HEK293 (cell line): ENCODE measurements around the gene JMJD6.

Experiments
- CTCF ChIA-PET: fragments of 350-600 bp; formaldehyde crosslinking; extraction: SDS; loops from one replicate; lab custom pipeline; 2021; ENCODE audit warnings: antibody characterized with exemption; lab: Yijun Ruan, JAX
- POLR2A ChIA-PET: fragments of 300-600 bp; formaldehyde crosslinking; extraction: SDS; loops from one replicate; lab custom pipeline; 2020; ENCODE audit warnings: antibody characterized with exemption, inconsistent platforms; lab: Yijun Ruan, JAX
- H3K27ac ChIP-seq: fragments of 200-500 bp; sonication (Bioruptor generic); 2 replicates; pipeline ENCODE4 v1.5.1; 2014; ENCODE audit warnings: low read depth, low read length, control low read depth, inconsistent platforms; ENCODE audit errors: extremely low read depth
- H3K36me3 ChIP-seq, 2 experiments: fragments of 200-500 bp in 1 of 2; sonication (Bioruptor generic) in 1 of 2; 1 replicate in 1 of 2; 2 replicates in 1 of 2; pipeline ENCODE4 v1.5.1; 2014 to 2017; ENCODE audit warnings: inconsistent platforms in 2 of 2, low read length in 2 of 2; ENCODE audit not compliant: control insufficient read depth in 2 of 2, insufficient read depth in 1 of 2
- H3K4me1 ChIP-seq: fragments of 200-500 bp; sonication (Bioruptor generic); 2 replicates; pipeline ENCODE4 v1.5.1; 2014; ENCODE audit warnings: mild to moderate bottlenecking, low read length, inconsistent platforms; ENCODE audit not compliant: control insufficient read depth, insufficient read depth
- H3K4me3 ChIP-seq: 2 replicates; pipeline ENCODE4 v1.5.1; 2011; ENCODE audit warnings: low read depth, mild to moderate bottlenecking, control low read depth, low read length, moderate library complexity
- H3K9me3 ChIP-seq: fragments of 200-500 bp; sonication (Bioruptor generic); 2 replicates; pipeline ENCODE4 v1.5.1; 2014; ENCODE audit warnings: low read depth, low read length, inconsistent platforms; ENCODE audit not compliant: control insufficient read depth, insufficient read depth
- BCL11A ChIP-seq: fragments of 450-650 bp; formaldehyde crosslinking; IDR thresholded peaks from 2 replicates; pipeline ENCODE4 v1.5.1; 2016; ENCODE audit warnings: low read depth, missing biosample characterization, missing genetic modification characterization
- GLI2 ChIP-seq: fragments of 450-650 bp; formaldehyde crosslinking; IDR thresholded peaks from 2 replicates; pipeline ENCODE4; 2017; ENCODE audit warnings: missing biosample characterization, missing genetic modification characterization, low read depth, borderline replicate concordance
- HIC1 ChIP-seq: fragments of 450-650 bp; formaldehyde crosslinking; IDR thresholded peaks from 2 replicates; pipeline ENCODE4 v1.5.1; 2016; ENCODE audit warnings: missing biosample characterization, missing genetic modification characterization
- INSM2 ChIP-seq: fragments of 450-650 bp; formaldehyde crosslinking; IDR thresholded peaks from 2 replicates; pipeline ENCODE4 v1.5.1; 2016; ENCODE audit warnings: missing biosample characterization, missing genetic modification characterization
- KLF17 ChIP-seq: fragments of 450-650 bp; formaldehyde crosslinking; IDR thresholded peaks from 2 replicates; pipeline ENCODE4 v1.5.1; 2016; ENCODE audit warnings: missing biosample characterization, missing genetic modification characterization
- PRDM1 ChIP-seq: fragments of 450-650 bp; formaldehyde crosslinking; IDR thresholded peaks from 2 replicates; pipeline ENCODE4; 2016; ENCODE audit warnings: missing biosample characterization, missing genetic modification characterization
- SP7 ChIP-seq: fragments of 450-650 bp; formaldehyde crosslinking; IDR thresholded peaks from 2 replicates; pipeline ENCODE4 v1.5.1; 2016; ENCODE audit warnings: missing biosample characterization, missing genetic modification characterization
- WT1 ChIP-seq: fragments of 450-650 bp; formaldehyde crosslinking; IDR thresholded peaks from 2 replicates; pipeline ENCODE4 v1.5.1; 2016; ENCODE audit warnings: missing biosample characterization, missing genetic modification characterization
- ZBTB11 ChIP-seq: fragments of 450-650 bp; formaldehyde crosslinking; conservative IDR thresholded peaks from 2 replicates; pipeline ENCODE4 v1.5.1; 2016; ENCODE audit warnings: low read depth, missing biosample characterization, missing genetic modification characterization
- ZBTB20 ChIP-seq: fragments of 450-650 bp; formaldehyde crosslinking; IDR thresholded peaks from 2 replicates; pipeline ENCODE4 v1.5.1; 2016; ENCODE audit warnings: missing biosample characterization, missing genetic modification characterization
- ZNF133 ChIP-seq: fragments of 450-650 bp; formaldehyde crosslinking; IDR thresholded peaks from 2 replicates; pipeline ENCODE4 v1.5.1; 2016; ENCODE audit warnings: missing biosample characterization, missing genetic modification characterization
- ZNF248 ChIP-seq: fragments of 450-650 bp; formaldehyde crosslinking; IDR thresholded peaks from 2 replicates; pipeline ENCODE4 v1.5.1; 2017; ENCODE audit warnings: missing biosample characterization, missing genetic modification characterization
- ZNF26 ChIP-seq: fragments of 450-650 bp; formaldehyde crosslinking; IDR thresholded peaks from 2 replicates; pipeline ENCODE4 v1.5.1; 2016; ENCODE audit warnings: missing biosample characterization, missing genetic modification characterization
- ZNF274 ChIP-seq, 2 experiments: fragments of 200-500 bp in 1 of 2; fragments of 450-650 bp in 1 of 2; sonication (Bioruptor generic) in 1 of 2; formaldehyde crosslinking in 1 of 2; IDR thresholded peaks; 2 replicates each; pipeline versions ENCODE4 v1.5.1 to v1.6.1; 2014 to 2016; ENCODE audit warnings: borderline replicate concordance in 1 of 2, inconsistent platforms in 1 of 2, low read length in 1 of 2, missing biosample characterization in 1 of 2, missing genetic modification characterization in 1 of 2
- ZNF394 ChIP-seq: fragments of 450-650 bp; formaldehyde crosslinking; IDR thresholded peaks from 2 replicates; pipeline ENCODE4 v1.5.1; 2016; ENCODE audit warnings: missing biosample characterization, missing genetic modification characterization, mild to moderate bottlenecking, moderate library complexity, borderline replicate concordance
- ZNF501 ChIP-seq: fragments of 450-650 bp; formaldehyde crosslinking; IDR thresholded peaks from 2 replicates; pipeline ENCODE4 v1.5.1; 2016; ENCODE audit warnings: missing biosample characterization, missing genetic modification characterization
- ZNF514 ChIP-seq: fragments of 450-650 bp; formaldehyde crosslinking; IDR thresholded peaks from 2 replicates; pipeline ENCODE4 v1.5.1; 2016; ENCODE audit warnings: missing biosample characterization, missing genetic modification characterization
- ZNF658 ChIP-seq: fragments of 450-650 bp; formaldehyde crosslinking; IDR thresholded peaks from 2 replicates; pipeline ENCODE4; 2016; ENCODE audit warnings: missing biosample characterization, missing genetic modification characterization
- ZSCAN18 ChIP-seq: fragments of 450-650 bp; formaldehyde crosslinking; IDR thresholded peaks from 2 replicates; pipeline ENCODE4 v1.5.1; 2016; ENCODE audit warnings: missing biosample characterization, missing genetic modification characterization

Gene JMJD6

GRCh38 chr17:76736349-76737081, 10.1 kb upstream of the JMJD6 start (continued):
- TF ChIP-seq ZNF133 (tag by site-specific recombination) (no peak; the same call in 1 of the 2 replicates), ZBTB20 (0 out of 2 replicates have a peak, but pooled peaks have one; percentile 5), ZBTB11 (tag by site-specific recombination) (no peak), ZNF26 (tag by site-specific recombination) (no peak), ZSCAN18 (no peak), GLI2 (no peak), BCL11A (tag by site-specific recombination) (no peak)

GRCh38 chr17:76735586-76736348, 9.4 kb upstream of the JMJD6 start:
- Histone ChIP-seq H3K9me3 (no peaks in the 10 kb centered on the region), H3K27ac (peak overlapping the region; percentile 99), H3K4me3 (peak overlapping the region; percentile 67), H3K36me3 (peaks cover 40 to 55% of the 10 kb centered on the region in 2 experiments), H3K4me1 (peaks cover 19% of the 10 kb centered on the region)
- POLR2A ChIA-PET, result interaction anchor here (0.5 to 4.8 kb wide), 5 partner anchors 10 to 173 kb away, joined by 3 to 68 read pairs (median 7); partner anchors contain the start of genes JMJD6 and METTL23
- CTCF ChIA-PET, result interaction anchor here (0.6 to 2.0 kb wide), 8 partner anchors 9 to 272 kb away, joined by 3 to 6 read pairs (median 4); partner anchors contain the start of genes JMJD6 and METTL23
- TF ChIP-seq ZNF514 (no peak), ZNF658 (tag by site-specific recombination) (no peak), ZNF394 (tag by site-specific recombination) (peak; percentile 37; the same call in 1 of the 2 replicates), SP7 (peak; percentile 46; the same call in 1 of the 2 replicates), PRDM1 (tag by site-specific recombination) (no peak), ZNF248 (tag by site-specific recombination) (no peak), ZBTB20 (peak; percentile 4; the same call in 1 of the 2 replicates), HIC1 (tag by site-specific recombination) (no peak), ZNF501 (tag by site-specific recombination) (peak; percentile 72), INSM2 (tag by site-specific recombination) (no peak), KLF17 (0 out of 2 replicates have a peak, but pooled peaks have one; percentile 71), ZNF274 (IDR thresholded peaks at IDR 0.05; ENCODE audit: low read length) (no peak), ZNF274 (tag by site-specific recombination; IDR thresholded peaks at IDR 0.05; ENCODE audit: borderline replicate concordance) (no peak), WT1 (tag by site-specific recombination) (no peak)
